Motor neuron (in vitro differentiated cells): Measurements from ENCODE around the gene DHDDS. TPM values are rescaled to one million over a fixed set of nuclear protein-coding genes. Genes with fewer than 3 reads are reported as not detected.

Source experiments
- ATAC-seq, 8 experiments: fragments of 200-7000 bp; cut with Tn5 transposase; replicated peaks in 6 of 8; 2 replicates each; pipeline ENCODE4 v1.8.0; 2021; ENCODE audit warnings: mild to moderate bottlenecking in 8 of 8, moderate library complexity in 8 of 8
- H3K27ac ChIP-seq, 2 donors: fragments of 250-450 bp; sonication (Bioruptor Pico); 2 replicates each; pipeline ENCODE4 v1.9.0; 2021; ENCODE audit warnings: antibody characterized with exemption in 2 of 2, mild to moderate bottlenecking in 2 of 2, moderate library complexity in 1 of 2
- H3K4me1 ChIP-seq, 2 donors: fragments of 250-450 bp; sonication (Bioruptor Pico); replicated peaks in 1 of 2; 2 replicates each; pipeline ENCODE4 v1.6.1; 2021; ENCODE audit warnings: antibody characterized with exemption in 2 of 2, mild to moderate bottlenecking in 2 of 2, moderate library complexity in 1 of 2
- H3K4me3 ChIP-seq, 5 donors: fragments of 250-450 bp; sonication (Bioruptor Pico); 2 replicates each; pipeline ENCODE4 v1.9.0; 2021; ENCODE audit warnings: antibody characterized with exemption in 5 of 5, mild to moderate bottlenecking in 5 of 5, moderate library complexity in 4 of 5
- WGBS, 10 experiments: fragments of 450-650 bp; shearing (Covaris generic); methylation state at CpG; one replicate each; pipeline ENCODE4 v1.0.0; 2022; 5-methylcytosine and 5-hydroxymethylcytosine counted together
- in situ Hi-C, 9 experiments: fragments of 400-800 bp; cut with MboI; loops; one replicate each; pipeline ENCODE4 v1.15.0; 2021; ENCODE audit warnings: low sequenced_read_pairs in 9 of 9, low pct_unique_long_range_greater_than_20kb in 2 of 9; ENCODE audit not compliant: unreplicated experiment in 9 of 9
- total RNA-seq, 8 experiments: library from RNA; unstranded; fragments of 300-600 nt; gene quantifications; 2 replicates each; pipeline versions ENCODE4 v1.2.3 to v1.2.4, GENCODE V29; 2022

The DHDDS gene
- total RNA-seq, 8 experiments from 2014 or later, result 42.7 to 86.2 (median 53.1) TPM

DNA sequence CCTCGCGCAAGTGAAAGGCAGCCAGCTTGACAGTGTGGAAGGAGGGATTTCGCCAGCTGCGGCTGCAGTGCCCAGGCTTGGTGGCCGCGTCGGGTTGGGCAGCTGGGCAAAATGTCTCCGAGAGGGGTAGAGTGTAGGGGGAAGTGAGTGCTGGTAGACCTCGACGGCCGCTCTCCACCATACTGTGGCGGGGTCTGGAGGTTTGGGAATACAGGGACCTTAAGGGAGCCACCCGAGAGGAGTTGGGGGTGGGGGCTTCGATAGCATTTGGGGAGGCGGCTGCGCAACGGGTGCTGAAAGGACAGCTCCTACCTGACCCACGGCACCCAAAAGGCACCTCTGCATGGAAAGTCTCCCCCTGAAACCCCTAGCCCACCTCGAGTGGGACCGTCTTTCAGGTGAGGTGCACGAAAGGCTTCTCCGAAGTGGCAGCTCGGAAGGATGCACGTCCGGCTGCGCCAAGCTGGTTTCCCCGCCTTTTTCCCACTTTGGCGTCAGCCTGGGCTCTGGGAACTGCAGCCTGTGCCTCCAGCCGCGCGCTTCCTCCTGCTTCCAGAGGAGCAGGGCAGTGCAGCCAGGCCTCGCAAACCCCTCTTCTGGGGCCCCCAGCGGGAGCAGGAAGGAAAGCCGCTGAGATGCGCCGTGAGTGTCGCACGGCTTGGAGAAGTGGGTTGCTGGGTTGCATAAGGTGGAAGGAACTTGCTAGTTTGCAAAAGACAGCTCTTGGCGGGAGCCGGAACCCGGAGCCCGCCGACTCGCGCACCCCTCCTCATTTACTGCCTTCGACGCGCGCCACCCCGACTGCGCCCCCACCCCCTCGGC, 39.6 kb downstream of the DHDDS start:
- Histone ChIP-seq H3K27ac (peak overlapping the region; percentile 1 to 98), H3K4me1 (peaks cover 20 to 23% of the 10 kb centered on the region in 2 donors), H3K4me3 (peak overlapping the region; percentile 68 to 96 (median 89))
- ATAC-seq, result peak; percentile 33 to 73 (median 70)
- in situ Hi-C loops, result no loop called here
- 0 to 1% (median 0%) methylated on average over 6 to 24 of the region's 52 CpGs; no CpG with 5 or more reads in 6 of the 10 experiments for WGBS, 10 experiments

DNA sequence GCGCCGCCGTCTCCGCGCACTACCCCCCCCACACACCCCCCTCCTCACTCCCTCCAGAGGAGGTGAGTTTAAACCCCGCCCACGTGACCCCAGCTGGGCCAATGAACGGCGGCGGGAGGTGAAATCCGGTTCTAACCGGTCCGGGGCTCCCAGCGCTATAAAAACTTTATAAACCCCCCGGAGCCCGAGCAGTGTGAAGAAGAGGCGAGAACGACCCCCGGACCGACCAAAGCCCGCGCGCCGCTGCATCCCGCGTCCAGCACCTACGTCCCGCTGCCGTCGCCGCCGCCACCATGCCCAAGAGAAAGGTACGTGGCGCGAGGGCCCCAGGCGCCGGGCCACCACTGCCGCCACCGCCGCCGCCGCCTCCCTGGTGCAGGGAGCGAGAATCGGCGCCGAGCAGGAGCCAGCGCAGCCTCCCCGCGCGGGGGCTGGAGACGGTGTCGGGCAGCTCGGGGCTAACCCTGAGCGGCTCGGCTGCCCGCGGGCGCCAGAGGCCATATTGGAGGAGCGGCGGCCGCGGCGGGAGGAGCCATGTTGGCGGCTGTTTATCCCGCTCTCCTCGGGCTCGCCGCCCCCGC, 40.3 kb downstream of the DHDDS start, which contains the start of gene HMGN2:
TSS of gene HMGN2 (plus strand) at position 121 of the 581 bp plus-strand sequence. CDS start at position 294, 173 bp downstream.
- H3K4me1 ChIP-seq, result peaks cover 20 to 23% of the 10 kb centered on the region in 2 donors
- in situ Hi-C loops, result no loop called here
- 0 to 1% (median 0%) methylated on average over 3 to 18 of the region's 69 CpGs; no CpG with 5 or more reads in 7 of the 10 experiments for WGBS, 10 experiments

DNA sequence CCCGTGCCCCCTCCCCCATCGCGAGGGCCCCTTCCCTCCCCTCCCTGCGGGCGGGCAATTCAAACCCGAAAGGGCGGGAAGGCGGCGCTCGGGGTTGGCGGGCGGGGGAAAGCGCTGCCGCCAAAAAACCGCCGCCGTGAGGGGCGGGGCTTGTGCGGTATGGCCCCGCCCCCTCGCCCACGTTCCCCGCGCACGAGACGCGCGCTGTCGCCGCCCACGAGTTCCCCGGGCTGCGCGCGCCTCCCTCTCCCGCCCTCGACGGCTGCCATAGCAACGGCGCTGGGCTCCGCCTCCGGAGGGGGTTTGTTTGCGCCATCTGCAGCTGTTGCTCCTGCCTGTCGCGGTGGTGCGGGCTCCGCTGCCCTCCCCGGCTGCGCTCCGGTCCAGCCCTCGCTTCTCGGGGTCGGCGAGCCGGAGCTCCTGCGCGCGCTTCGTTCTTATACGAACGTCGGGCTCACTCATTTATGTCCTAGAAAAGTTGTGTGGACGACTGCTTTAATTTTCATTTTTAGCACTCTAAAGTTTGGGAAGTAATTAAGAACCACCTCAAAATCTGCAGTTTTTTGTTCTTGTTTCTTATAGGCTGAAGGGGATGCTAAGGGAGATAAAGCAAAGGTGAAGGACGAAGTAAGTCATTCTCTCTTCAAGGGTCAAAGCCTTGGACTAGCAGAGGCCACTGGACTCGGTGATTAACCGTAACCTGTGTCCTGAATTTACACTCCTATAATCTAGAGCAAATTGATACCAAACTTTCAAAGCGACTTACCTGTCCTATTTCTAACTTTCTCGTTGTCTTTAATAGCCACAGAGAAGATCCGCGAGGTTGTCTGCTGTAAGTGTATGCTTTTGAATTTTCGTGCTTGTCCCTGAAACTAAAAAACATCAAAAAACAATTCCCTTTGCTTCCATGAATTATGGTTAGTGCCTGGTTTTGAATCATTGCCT, 41.1 kb downstream of the DHDDS start:
- Histone ChIP-seq H3K4me1 (peaks cover 20 to 23% of the 10 kb centered on the region in 2 donors), H3K27ac (peak overlapping the region; percentile 95 to 98), H3K4me3 (peak overlapping the region; percentile 68 to 96 (median 89))
- ATAC-seq, result peak; percentile 61 to 72 (median 68)
- 3 to 48% (median 17%) methylated on average over 6 to 27 of the region's 71 CpGs for WGBS, 10 experiments
- in situ Hi-C loops, result no loop called here

More for the DNA sequence above, 40.3 kb downstream of the DHDDS start, which contains the start of gene HMGN2:
- H3K4me3 ChIP-seq, result peak within 1 kb of the TSS; percentile 68 to 96 (median 89)
- peak within 1 kb of the TSS; percentile 95 to 98 for H3K27ac ChIP-seq
- ATAC-seq, result peak; percentile 60 to 77 (median 70)

DNA sequence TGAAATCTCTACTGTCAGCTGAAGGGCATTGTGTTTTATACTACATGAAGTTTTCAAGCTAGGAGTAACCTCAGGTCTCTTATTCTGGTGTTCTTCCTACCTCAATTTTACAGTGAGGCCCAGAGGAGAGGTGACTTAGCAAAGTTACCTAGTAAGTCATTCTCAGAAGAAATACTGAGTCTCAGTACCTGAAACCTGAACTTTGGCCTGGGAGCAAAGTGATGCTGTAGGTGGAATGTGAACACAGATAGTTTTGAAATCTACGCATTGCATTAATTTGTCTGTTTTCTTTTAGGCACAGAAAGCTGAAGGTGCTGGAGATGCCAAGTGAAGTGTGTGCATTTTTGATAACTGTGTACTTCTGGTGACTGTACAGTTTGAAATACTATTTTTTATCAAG, 42.7 kb downstream of the DHDDS start:
- in situ Hi-C loops, result no loop called here
- Histone ChIP-seq H3K4me3 (no peak overlapping the region), H3K4me1 (peaks cover 20 to 23% of the 10 kb centered on the region in 2 donors), H3K27ac (no peak overlapping the region)
- 100% methylated on average over 1 of the region's 1 CpG; no CpG with 5 or more reads in 4 of the 10 experiments for WGBS, 10 experiments
- ATAC-seq, result no peak

DNA sequence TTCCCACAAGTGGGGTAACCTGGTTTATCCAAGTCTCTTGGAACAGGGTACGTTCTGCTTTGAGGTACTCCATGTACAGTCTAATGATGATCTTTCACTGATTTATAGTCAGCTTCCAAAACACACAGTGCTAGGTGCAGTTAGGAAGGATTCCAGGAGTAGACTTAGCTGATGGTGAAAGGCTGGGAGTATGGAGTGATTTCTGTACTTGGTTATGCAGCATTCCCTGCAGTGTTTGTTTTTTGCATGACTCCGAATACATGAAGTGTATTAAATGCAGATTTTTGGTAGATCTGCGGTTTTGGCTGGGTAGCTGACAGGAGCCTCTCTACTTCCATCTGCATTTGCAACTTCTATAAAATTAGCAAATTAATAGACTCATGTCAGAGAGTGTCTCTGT, 43.9 kb downstream of the DHDDS start:
- WGBS, 10 experiments, result 28 to 100% (median 97%) methylated on average over 1 to 3 of the region's 3 CpGs; no CpG with 5 or more reads in 3 of the 10 experiments
- H3K27ac ChIP-seq, result no peak overlapping the region
- ATAC-seq, result peak in 2 of 8 experiments; percentile 2
- in situ Hi-C loops, result no loop called here
- H3K4me3 ChIP-seq, result no peak overlapping the region
- H3K4me1 ChIP-seq, result peaks cover 14 to 17% of the 10 kb centered on the region in 2 donors

DNA sequence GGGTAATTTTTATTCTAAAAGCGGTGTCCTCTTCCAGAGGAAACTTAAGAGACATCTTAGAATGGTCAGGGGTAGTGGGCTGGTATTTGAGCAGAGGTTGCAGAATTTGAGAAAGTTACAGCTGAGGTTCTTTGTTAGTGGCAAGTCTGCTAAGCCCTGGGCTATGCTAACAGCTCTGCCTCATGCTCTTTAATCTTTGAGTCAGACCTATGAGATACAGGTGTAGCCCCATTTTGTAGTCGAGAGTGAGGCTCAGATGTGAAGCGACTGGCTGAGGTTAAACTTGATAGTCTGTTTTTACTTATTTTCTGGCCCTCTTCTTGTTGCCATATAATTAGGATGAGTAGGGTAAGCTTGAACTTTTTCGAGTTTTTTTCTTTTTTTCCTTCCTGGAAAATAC, 44.8 kb downstream of the DHDDS start:
- no peak for ATAC-seq
- in situ Hi-C loops, result no loop called here
- Histone ChIP-seq H3K27ac (no peak overlapping the region), H3K4me3 (no peak overlapping the region), H3K4me1 (peaks cover 11 to 13% of the 10 kb centered on the region in 2 donors)
- 10 to 100% (median 90%) methylated on average over 1 to 4 of the region's 4 CpGs for WGBS, 10 experiments

DNA sequence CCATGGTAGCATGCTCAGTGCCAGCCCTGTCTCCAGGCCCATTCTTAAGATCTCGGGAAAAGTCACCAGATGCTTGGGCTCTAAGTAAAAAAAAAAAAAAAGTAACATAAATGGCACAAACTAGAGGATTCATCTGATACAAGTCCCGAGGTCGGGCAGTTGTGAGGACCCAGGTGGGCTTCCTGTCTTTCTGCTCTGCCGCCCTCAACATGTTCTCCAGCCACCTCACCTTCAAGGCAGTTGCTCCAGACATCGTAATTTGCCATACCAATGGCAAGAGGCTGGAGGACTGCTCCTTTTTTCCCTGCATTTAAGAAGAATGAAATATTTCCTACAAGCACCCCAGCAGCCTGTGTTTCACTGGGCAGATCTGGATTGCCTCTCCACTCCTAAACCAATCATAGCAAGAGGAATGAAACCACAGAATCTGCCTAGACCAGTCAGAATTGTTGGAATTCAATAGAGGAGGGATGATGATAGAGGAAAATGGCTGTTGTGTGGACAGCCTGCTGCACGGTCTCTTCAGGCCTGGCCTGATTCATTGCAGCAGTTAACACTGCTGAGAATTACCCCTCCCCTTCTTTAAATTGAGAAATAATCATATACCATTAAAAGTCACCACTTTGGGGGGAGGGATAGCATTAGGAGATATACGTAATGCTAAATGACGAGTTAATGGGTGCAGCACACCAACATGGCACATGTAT, 45.5 kb downstream of the DHDDS start:
- ATAC-seq, result no peak
- Histone ChIP-seq H3K4me3 (no peak overlapping the region), H3K27ac (no peak overlapping the region), H3K4me1 (peaks cover 11 to 13% of the 10 kb centered on the region in 2 donors)
- in situ Hi-C loops, result no loop called here
- 43 to 100% (median 84%) methylated on average over 3 to 8 of the region's 8 CpGs; no CpG with 5 or more reads in 1 of the 10 experiments for WGBS, 10 experiments

DNA sequence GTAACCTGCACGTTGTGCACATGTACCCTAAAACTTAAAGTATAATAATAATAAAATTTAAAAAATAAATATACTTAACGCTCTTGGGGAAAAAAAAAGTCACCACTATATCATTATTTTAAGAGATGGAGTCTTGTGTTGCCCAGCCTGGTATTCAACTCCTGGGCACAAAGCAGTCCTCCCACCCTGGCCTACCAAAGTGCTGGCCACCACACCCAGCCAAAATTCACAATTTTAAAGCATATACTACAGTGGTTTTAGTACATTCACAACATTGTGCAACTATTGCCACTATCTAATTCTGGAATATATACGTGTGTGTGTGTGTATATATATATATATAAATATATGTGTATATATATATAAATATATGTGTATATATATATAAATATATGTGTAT, 46.0 kb downstream of the DHDDS start:
- 45 to 100% (median 95%) methylated on average over 1 to 2 of the region's 3 CpGs for WGBS, 10 experiments
- Histone ChIP-seq H3K4me3 (no peak overlapping the region), H3K4me1 (peaks cover 11 to 13% of the 10 kb centered on the region in 2 donors), H3K27ac (no peak overlapping the region)
- ATAC-seq, result no peak
- in situ Hi-C loops, result no loop called here

DNA sequence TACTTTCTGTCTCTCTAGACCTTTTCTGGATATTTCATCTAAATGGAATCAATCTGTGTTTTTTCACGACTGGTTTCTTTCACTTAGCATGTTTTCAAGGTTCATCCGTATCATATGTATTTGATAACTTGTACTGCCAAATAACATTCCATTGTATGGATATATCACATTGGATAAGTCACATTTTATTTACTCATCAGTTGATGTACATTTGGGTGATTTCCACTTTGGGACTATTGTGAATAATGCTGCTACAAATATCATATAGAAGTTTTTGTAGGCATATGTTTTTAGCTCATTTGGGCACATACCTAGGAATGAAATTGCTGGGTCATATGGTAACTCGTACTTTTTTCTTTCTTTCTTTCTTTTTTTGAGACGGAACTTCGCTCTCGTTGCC, 46.9 kb downstream of the DHDDS start:
- H3K4me3 ChIP-seq, result no peak overlapping the region
- 74 to 100% (median 97%) methylated on average over 1 to 6 of the region's 6 CpGs for WGBS, 10 experiments
- in situ Hi-C loops, result no loop called here
- no peak for ATAC-seq
- peaks cover 5 to 7% of the 10 kb centered on the region in 2 donors for H3K4me1 ChIP-seq
- H3K27ac ChIP-seq, result no peak overlapping the region

DNA sequence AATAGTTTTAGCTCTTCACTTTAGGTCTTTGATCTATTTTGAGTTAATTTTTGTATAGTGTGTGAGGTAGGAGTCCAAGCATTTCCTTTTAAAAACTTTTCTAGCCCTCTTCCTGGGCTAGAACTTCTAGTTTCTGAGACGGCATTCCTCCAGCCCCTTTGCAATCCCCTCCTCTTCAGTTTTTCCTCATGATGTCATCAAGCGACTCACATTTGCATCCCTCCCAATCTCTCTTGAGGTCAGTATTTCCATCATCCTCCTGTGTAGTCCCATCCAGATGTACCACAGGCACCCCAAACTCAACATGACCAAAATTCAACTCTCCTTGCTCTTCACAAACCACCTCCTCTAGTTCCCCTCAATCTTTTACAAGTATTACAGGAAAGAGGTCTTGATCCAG, 50.8 kb downstream of the DHDDS start:
- no peak overlapping the region for H3K4me3 ChIP-seq
- ATAC-seq, result no peak
- H3K4me1 ChIP-seq, result peaks cover 6 to 9% of the 10 kb centered on the region in 2 donors
- H3K27ac ChIP-seq, result no peak overlapping the region
- WGBS, 10 experiments, result 40 to 91% (median 71%) methylated on average over 1 to 2 of the region's 2 CpGs
- in situ Hi-C loops, result no loop called here

DNA sequence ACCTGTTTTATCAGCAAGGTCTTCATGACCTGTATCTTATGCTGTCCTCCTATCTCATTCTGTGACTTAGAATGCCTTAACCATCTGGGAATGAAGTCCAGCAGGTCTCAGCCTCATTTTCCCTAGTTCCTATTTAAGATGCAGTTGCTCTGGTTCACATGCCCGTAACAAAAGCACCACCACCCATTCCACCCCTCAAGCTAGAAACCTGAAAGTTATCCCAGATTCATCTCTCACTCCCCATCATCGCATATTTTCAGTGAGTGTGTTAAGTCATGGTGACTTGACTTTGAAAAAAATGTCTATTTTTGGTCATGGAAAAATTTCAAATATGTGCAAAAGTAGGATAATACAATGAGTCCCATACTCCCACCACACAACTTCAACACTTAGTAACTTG, 51.9 kb downstream of the DHDDS start:
- in situ Hi-C loops, result no loop called here
- Histone ChIP-seq H3K4me3 (no peak overlapping the region), H3K27ac (no peak overlapping the region), H3K4me1 (peaks cover 6 to 9% of the 10 kb centered on the region in 2 donors)
- no peak for ATAC-seq
- WGBS, 10 experiments, result 0 to 100% (median 50%) methylated on average over 1 to 2 of the region's 2 CpGs; no CpG with 5 or more reads in 3 of the 10 experiments

DNA sequence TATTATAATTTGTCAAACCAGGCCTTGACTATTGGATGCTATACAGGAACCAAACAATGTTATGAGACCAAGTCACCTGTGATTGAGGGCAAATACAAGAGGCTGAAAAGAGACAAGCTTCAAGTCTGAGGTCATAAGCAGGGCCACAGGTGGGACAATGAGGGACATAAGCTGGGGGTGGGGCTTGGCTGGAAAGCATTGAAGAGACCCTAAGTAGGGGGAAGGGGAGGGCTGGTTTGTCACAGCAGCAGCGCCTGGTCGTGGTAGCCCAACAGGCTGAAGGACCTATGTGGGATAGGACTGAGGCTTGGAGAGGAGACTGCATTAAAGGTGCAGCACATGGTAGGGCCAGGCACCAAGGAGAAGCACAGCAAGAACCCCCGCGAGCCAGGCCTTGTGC, 58.0 kb downstream of the DHDDS start:
- in situ Hi-C loops, result no loop called here
- Histone ChIP-seq H3K4me3 (no peak overlapping the region), H3K27ac (no peak overlapping the region), H3K4me1 (peaks cover 6 to 9% of the 10 kb centered on the region in 2 donors)
- WGBS, 10 experiments, result 58 to 100% (median 91%) methylated on average over 2 to 4 of the region's 4 CpGs; no CpG with 5 or more reads in 7 of the 10 experiments
- ATAC-seq, result no peak
